IMR-90 (cell line): ENCODE data around the gene MRGPRF. TPM values are rescaled to one million over a fixed set of nuclear protein-coding genes. Genes with fewer than 3 reads are reported as not detected.

Experiments used
- ATAC-seq: fragments of 200-7000 bp; cut with Tn5 transposase; 2 replicates; pipeline ENCODE4 v1.9.1; 2020; ENCODE audit warnings: low read depth, mild to moderate bottlenecking, moderate library complexity
- BruUV-seq: library from RNA; stranded (reverse); fragments of 400-500 nt; replicated peaks from 2 replicates; lab custom pipeline; 2021; lab: Mats Ljungman, UMichigan
- CTCF ChIA-PET: fragments of 300-600 bp; formaldehyde crosslinking; extraction: SDS; loops from one replicate; lab custom pipeline; 2021; ENCODE audit warnings: antibody characterized with exemption; lab: Yijun Ruan, JAX
- POLR2A ChIA-PET: fragments of 300-600 bp; sonication (Branson Sonifier 250); formaldehyde crosslinking; loops from one replicate; lab custom pipeline; 2022; ENCODE audit warnings: antibody characterized with exemption; ENCODE audit not compliant: unreplicated experiment; lab: Charles Lee
- DNase-seq: peaks from one replicate; pipeline ENCODE4 v3.0.0; 2013
- H2AFZ ChIP-seq: replicated peaks from 2 replicates; pipeline ENCODE3; 2013; ENCODE audit warnings: low read length, mild to moderate bottlenecking; ENCODE audit not compliant: poor library complexity
- H2AK5ac ChIP-seq: 2 replicates; pipeline ENCODE4 v1.6.1; 2013; ENCODE audit warnings: low read depth, low read length, inconsistent platforms
- H2AK9ac ChIP-seq: replicated peaks from 2 replicates; pipeline ENCODE3; 2013; ENCODE audit warnings: mild to moderate bottlenecking, low read depth, low read length, moderate library complexity; ENCODE audit not compliant: poor library complexity
- H2BK120ac ChIP-seq: 2 replicates; pipeline ENCODE4 v1.6.1; 2013; ENCODE audit warnings: low read depth, low read length, inconsistent platforms
- H2BK15ac ChIP-seq: 3 replicates; pipeline ENCODE4 v1.6.1; 2013; ENCODE audit warnings: low read depth, low read length, inconsistent platforms
- H2BK20ac ChIP-seq: 2 replicates; pipeline ENCODE4 v1.6.1; 2013; ENCODE audit warnings: low read depth, mild to moderate bottlenecking, inconsistent platforms, low read length, moderate library complexity
- H2BK5ac ChIP-seq: 2 replicates; pipeline ENCODE4 v1.6.1; 2013; ENCODE audit warnings: mild to moderate bottlenecking, low read depth, low read length, inconsistent platforms; ENCODE audit not compliant: poor library complexity, severe bottlenecking
- H3K14ac ChIP-seq: replicated peaks from 2 replicates; pipeline ENCODE4 v1.6.1; 2013; ENCODE audit warnings: low read depth, low read length, inconsistent platforms
- H3K18ac ChIP-seq: 2 replicates; pipeline ENCODE4 v1.6.1; 2013; ENCODE audit warnings: low read depth, low read length, control low read depth
- H3K23ac ChIP-seq: 2 replicates; pipeline ENCODE4 v1.6.1; 2013; ENCODE audit warnings: low read depth, low read length, inconsistent platforms
- H3K27ac ChIP-seq: 2 replicates; pipeline ENCODE4 v1.5.1; 2013; ENCODE audit warnings: mild to moderate bottlenecking, control low read depth, low read length; ENCODE audit not compliant: insufficient read depth
- H3K27me3 ChIP-seq: 2 replicates; pipeline ENCODE4 v1.6.1; 2013; ENCODE audit warnings: low read length; ENCODE audit not compliant: control insufficient read depth, insufficient read depth
- H3K36me3 ChIP-seq: 2 replicates; pipeline ENCODE4 v1.6.1; 2013; ENCODE audit warnings: low read length, mixed read lengths; ENCODE audit not compliant: control insufficient read depth, insufficient read depth
- H3K4ac ChIP-seq: 2 replicates; pipeline ENCODE4 v1.6.1; 2013; ENCODE audit warnings: low read depth, low read length, inconsistent platforms
- H3K4me1 ChIP-seq: 2 replicates; pipeline ENCODE4 v1.6.1; 2013; ENCODE audit warnings: low read length, mixed read lengths; ENCODE audit not compliant: control insufficient read depth, insufficient read depth
- H3K4me2 ChIP-seq: 2 replicates; pipeline ENCODE4 v1.6.1; 2013; ENCODE audit warnings: low read depth, mild to moderate bottlenecking, control low read depth, low read length, moderate library complexity
- H3K4me3 ChIP-seq: 2 replicates; pipeline ENCODE4 v1.5.1; 2013; ENCODE audit warnings: low read depth, mild to moderate bottlenecking, control low read depth, low read length, moderate library complexity; ENCODE audit not compliant: insufficient read depth
- H3K56ac ChIP-seq: 2 replicates; pipeline ENCODE4 v1.6.1; 2013; ENCODE audit warnings: low read length, inconsistent platforms; ENCODE audit not compliant: insufficient read depth; ENCODE audit errors: extremely low read depth
- H3K79me1 ChIP-seq, 2 experiments: 2 replicates each; pipeline ENCODE4 v1.6.1; 2013; ENCODE audit warnings: low read length in 2 of 2, inconsistent platforms in 1 of 2, low read depth in 1 of 2
- H3K9ac ChIP-seq: 2 replicates; pipeline ENCODE4 v1.6.1; 2013; ENCODE audit warnings: low read depth, low read length, control low read depth
- H3K9me1 ChIP-seq: 2 replicates; pipeline ENCODE4 v1.6.1; 2013; ENCODE audit warnings: low read length, inconsistent platforms; ENCODE audit not compliant: insufficient read depth
- H3K9me3 ChIP-seq: 2 replicates; pipeline ENCODE4 v1.6.1; 2013; ENCODE audit warnings: low read length; ENCODE audit not compliant: control insufficient read depth, insufficient read depth
- H4K20me1 ChIP-seq: 2 replicates; pipeline ENCODE4 v1.6.1; 2013; ENCODE audit warnings: low read length, inconsistent platforms; ENCODE audit not compliant: insufficient read depth
- H4K5ac ChIP-seq: 2 replicates; pipeline ENCODE4 v1.6.1; 2013; ENCODE audit warnings: mild to moderate bottlenecking, low read depth, low read length, control low read depth
- H4K8ac ChIP-seq, 2 experiments: 2 replicates each; pipeline ENCODE4 v1.6.1; 2013; ENCODE audit warnings: low read depth in 2 of 2, low read length in 2 of 2, control low read depth in 1 of 2, inconsistent platforms in 1 of 2
- H4K91ac ChIP-seq: 2 replicates; pipeline ENCODE4 v1.6.1; 2013; ENCODE audit warnings: low read depth, low read length, inconsistent platforms; ENCODE audit not compliant: insufficient read depth
- BHLHE40 ChIP-seq: fragments of 150-350 bp; IDR thresholded peaks from 2 replicates; pipeline ENCODE4 v1.6.1; 2016; ENCODE audit warnings: mild to moderate bottlenecking, low read depth, low read length
- CEBPB ChIP-seq: IDR thresholded peaks from 2 replicates; pipeline ENCODE4 v1.6.1; 2012; ENCODE audit warnings: low read depth, low read length, improper control_type of control experiment
- CHD1 ChIP-seq: IDR thresholded peaks from 2 replicates; pipeline ENCODE4 v1.6.1; 2012; ENCODE audit warnings: low read depth, low read length, improper control_type of control experiment
- FOS ChIP-seq: fragments of 150-350 bp; IDR thresholded peaks from 2 replicates; pipeline ENCODE4 v1.6.1; 2016; ENCODE audit warnings: low read depth, low read length
- MAFK ChIP-seq: IDR thresholded peaks from 2 replicates; pipeline ENCODE4 v1.6.1; 2012; ENCODE audit warnings: low read depth, low read length, improper control_type of control experiment
- MAZ ChIP-seq: IDR thresholded peaks from 2 replicates; pipeline ENCODE4 v1.6.1; 2012; ENCODE audit warnings: low read depth, mild to moderate bottlenecking, low read length, improper control_type of control experiment, moderate library complexity, borderline replicate concordance
- MXI1 ChIP-seq: IDR thresholded peaks from 2 replicates; pipeline ENCODE4 v1.6.1; 2012; ENCODE audit warnings: low read depth, mild to moderate bottlenecking, low read length, moderate library complexity, borderline replicate concordance
- NFE2L2 ChIP-seq: fragments of 150-350 bp; IDR thresholded peaks from 2 replicates; pipeline ENCODE4 v1.6.1; 2016; ENCODE audit warnings: low read depth, mild to moderate bottlenecking, low read length
- POLR2A ChIP-seq: IDR thresholded peaks from 2 replicates; pipeline ENCODE4 v1.6.1; 2012; ENCODE audit warnings: mild to moderate bottlenecking, low read depth, low read length
- RAD21 ChIP-seq: IDR thresholded peaks from 2 replicates; pipeline ENCODE4 v1.6.1; 2012; ENCODE audit warnings: low read length, improper control_type of control experiment
- RCOR1 ChIP-seq: IDR thresholded peaks from 2 replicates; pipeline ENCODE4 v1.6.1; 2012; ENCODE audit warnings: mild to moderate bottlenecking, low read length, improper control_type of control experiment; ENCODE audit not compliant: insufficient replicate concordance
- RFX5 ChIP-seq: IDR thresholded peaks from 2 replicates; pipeline ENCODE4 v1.8.0; 2012; ENCODE audit warnings: low read depth, mild to moderate bottlenecking, low read length, moderate library complexity
- SMC3 ChIP-seq: fragments of 150-350 bp; IDR thresholded peaks from 2 replicates; pipeline ENCODE4 v1.6.1; 2016; ENCODE audit warnings: low read depth, mild to moderate bottlenecking, antibody characterized with exemption, low read length, moderate library complexity
- whole genome bisulfite sequencing, 2 experiments: methylation state at CpG; one replicate each; pipeline versions ENCODE4 v1.1.5 to v1.1.7; 2013; ENCODE audit warnings: missing lambda C conversion rate in 2 of 2; ENCODE audit not compliant: insufficient read length in 1 of 2; ENCODE audit errors: extremely low coverage in 2 of 2; 5-methylcytosine and 5-hydroxymethylcytosine counted together
- dilution Hi-C: fragments of 300-500 bp; cut with HindIII; formaldehyde crosslinking; loops from one replicate; pipeline ENCODE4 v1.14.3; 2018; ENCODE audit warnings: low sequenced_read_pairs; ENCODE audit not compliant: unreplicated experiment
- in situ Hi-C: fragments of 300-500 bp; cut with MboI; formaldehyde crosslinking; loops from 3 replicates; pipeline ENCODE4 v1.14.3; 2019; ENCODE audit warnings: low sequenced_read_pairs, inconsistent platforms, mixed read lengths
- intact Hi-C: fragments of 100-400 bp; cut with micrococcal nuclease; formaldehyde crosslinking; loops from 2 replicates; pipeline ENCODE4 v1.10.0; 2022
- polyA plus RNA-seq, 3 experiments: library from polyadenylated mRNA; depleted of rRNA; stranded (reverse); fragments of >200 nt; gene quantifications; 2 replicates each; pipeline ENCODE4 v1.2.3, GENCODE V29; 2012; ENCODE audit warnings: low replicate concordance in 1 of 3
- total RNA-seq: library from RNA; depleted of rRNA; stranded (reverse); fragments of >200 nt; gene quantifications from 2 replicates; pipeline ENCODE4 v1.2.3, GENCODE V29; 2012
- TF ChIP-seq, protein P1 (sequence below): conservative IDR thresholded peaks from 2 replicates; pipeline ENCODE4 v1.5.1; 2012; ENCODE audit warnings: mild to moderate bottlenecking, low read depth, low read length, improper control_type of control experiment
- TF ChIP-seq, protein P2 (sequence below): fragments of 150-350 bp; IDR thresholded peaks from 2 replicates; pipeline ENCODE4 v1.6.1; 2016; ENCODE audit warnings: low read depth, mild to moderate bottlenecking, low read length, moderate library complexity, borderline replicate concordance

Gene MRGPRF
- total and polyA plus RNA-seq, 2 of the 4 experiments (the other 2 are of a cell fraction): 6.3 to 28.8 TPM

DNA sequence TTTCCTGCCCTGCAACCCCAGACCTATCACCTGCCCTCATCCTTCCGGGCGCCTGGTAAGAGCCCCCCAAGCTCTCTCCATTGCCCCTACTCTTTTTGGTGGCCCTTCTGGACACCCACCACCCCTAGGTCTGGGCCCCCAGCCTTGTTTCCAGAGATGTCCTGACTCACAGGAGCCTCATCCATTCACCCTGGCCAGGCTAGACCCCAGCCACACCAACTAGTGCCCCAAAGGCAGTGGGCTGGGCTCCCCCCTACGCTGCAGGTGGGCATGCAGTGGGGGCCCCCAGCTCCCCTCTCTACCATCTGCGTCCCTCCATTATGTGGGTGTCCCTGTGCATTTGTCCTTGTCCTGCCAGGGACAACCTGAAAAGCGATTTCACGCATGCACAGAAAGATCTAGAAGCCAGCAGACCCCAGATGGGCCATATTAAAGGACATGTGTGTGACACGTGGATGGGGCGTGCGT is 1.4 kb downstream of the MRGPRF start:
- peak overlapping the region; percentile 100 for H2AK9ac ChIP-seq
- H4K91ac ChIP-seq: peak overlapping the region; percentile 92
- dilution Hi-C loops: no loop called here
- H3K9me1 ChIP-seq: peaks cover 20% of the 10 kb centered on the region
- ChIA-PET POLR2A (interaction anchor here (1.2 to 1.6 kb wide), 2 partner anchors 33 to 37 kb away, joined by 3 to 4 read pairs; partner anchors contain the start of gene TPCN2), CTCF (interaction anchor here (0.6 to 1.9 kb wide), 2 partner anchors 11 to 102 kb away, joined by 4 to 6 read pairs; no protein-coding TSS in a partner anchor)
- peak overlapping the region; percentile 96 for H2BK120ac ChIP-seq
- intact Hi-C loops: loop anchor here (5.0 kb wide), 1 partner anchor 169 kb away; the partner anchor contains the start of gene CPT1A
- peaks cover 8% of the 10 kb centered on the region for H4K20me1 ChIP-seq
- DNase-seq: no peak
- 61% methylated on average over 6 of the region's 9 CpGs; no CpG with 5 or more reads in 1 of the 2 experiments for WGBS, 2 experiments
- peak overlapping the region; percentile 70 to 89; a peak in 3 of 4 replicates for H4K8ac ChIP-seq
- peak overlapping the region; percentile 88; the same call in 2 of the 3 replicates for H2BK15ac ChIP-seq
- H4K5ac ChIP-seq: peak overlapping the region; percentile 80
- in situ Hi-C loops: no loop called here
- H3K27ac ChIP-seq: peak overlapping the region; percentile 99
- no peaks in the 10 kb centered on the region for H3K27me3 ChIP-seq
- H3K56ac ChIP-seq: 0 out of 2 replicates have a peak overlapping the region, but pooled peaks have one; percentile 92
- peak overlapping the region; percentile 90 for H3K18ac ChIP-seq
- H3K4me3 ChIP-seq: peak overlapping the region; percentile 68
- H2BK5ac ChIP-seq: peak overlapping the region; percentile 97
- peak overlapping the region; percentile 90 for H3K4me2 ChIP-seq
- no peak for ATAC-seq
- H2AFZ ChIP-seq: peak overlapping the region; percentile 89
- H3K4ac ChIP-seq: peak overlapping the region; percentile 98
- peak overlapping the region; percentile 95 for H3K9ac ChIP-seq
- peak overlapping the region; percentile 83 for H2BK20ac ChIP-seq
- peaks cover 10% of the 10 kb centered on the region for H3K36me3 ChIP-seq
- peaks cover 23 to 56% of the 10 kb centered on the region in 2 experiments for H3K79me1 ChIP-seq
- no peaks in the 10 kb centered on the region for H3K9me3 ChIP-seq
- H3K23ac ChIP-seq: peak overlapping the region; percentile 91
- H2AK5ac ChIP-seq: peak overlapping the region; percentile 98
- peaks cover 51% of the 10 kb centered on the region for H3K4me1 ChIP-seq
- BruUV-seq: no TSS peak
- H3K14ac ChIP-seq: peak overlapping the region; percentile 99
- TF ChIP-seq MAFK (no peak), MXI1 (no peak), BHLHE40 (no peak), FOS (no peak), CHD1 (no peak), RFX5 (no peak), NFE2L2 (no peak), SMC3 (no peak), CEBPB (no peak), POLR2A (no peak), RAD21 (no peak), MAZ (no peak), RCOR1 (no peak)
- TF ChIP-seq, protein P1, sequence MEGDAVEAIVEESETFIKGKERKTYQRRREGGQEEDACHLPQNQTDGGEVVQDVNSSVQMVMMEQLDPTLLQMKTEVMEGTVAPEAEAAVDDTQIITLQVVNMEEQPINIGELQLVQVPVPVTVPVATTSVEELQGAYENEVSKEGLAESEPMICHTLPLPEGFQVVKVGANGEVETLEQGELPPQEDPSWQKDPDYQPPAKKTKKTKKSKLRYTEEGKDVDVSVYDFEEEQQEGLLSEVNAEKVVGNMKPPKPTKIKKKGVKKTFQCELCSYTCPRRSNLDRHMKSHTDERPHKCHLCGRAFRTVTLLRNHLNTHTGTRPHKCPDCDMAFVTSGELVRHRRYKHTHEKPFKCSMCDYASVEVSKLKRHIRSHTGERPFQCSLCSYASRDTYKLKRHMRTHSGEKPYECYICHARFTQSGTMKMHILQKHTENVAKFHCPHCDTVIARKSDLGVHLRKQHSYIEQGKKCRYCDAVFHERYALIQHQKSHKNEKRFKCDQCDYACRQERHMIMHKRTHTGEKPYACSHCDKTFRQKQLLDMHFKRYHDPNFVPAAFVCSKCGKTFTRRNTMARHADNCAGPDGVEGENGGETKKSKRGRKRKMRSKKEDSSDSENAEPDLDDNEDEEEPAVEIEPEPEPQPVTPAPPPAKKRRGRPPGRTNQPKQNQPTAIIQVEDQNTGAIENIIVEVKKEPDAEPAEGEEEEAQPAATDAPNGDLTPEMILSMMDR: no peak
- TF ChIP-seq, protein P2, sequence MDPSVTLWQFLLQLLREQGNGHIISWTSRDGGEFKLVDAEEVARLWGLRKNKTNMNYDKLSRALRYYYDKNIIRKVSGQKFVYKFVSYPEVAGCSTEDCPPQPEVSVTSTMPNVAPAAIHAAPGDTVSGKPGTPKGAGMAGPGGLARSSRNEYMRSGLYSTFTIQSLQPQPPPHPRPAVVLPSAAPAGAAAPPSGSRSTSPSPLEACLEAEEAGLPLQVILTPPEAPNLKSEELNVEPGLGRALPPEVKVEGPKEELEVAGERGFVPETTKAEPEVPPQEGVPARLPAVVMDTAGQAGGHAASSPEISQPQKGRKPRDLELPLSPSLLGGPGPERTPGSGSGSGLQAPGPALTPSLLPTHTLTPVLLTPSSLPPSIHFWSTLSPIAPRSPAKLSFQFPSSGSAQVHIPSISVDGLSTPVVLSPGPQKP: no peak
